ENCODE data around the gene DTNA. TPM values are rescaled to one million over a fixed set of nuclear protein-coding genes. Genes with fewer than 3 reads are reported as not detected.

Gene DTNA
- total RNA-seq = not detected
- polyA plus RNA-seq (2013, experiment 1 of 2) = 0.45 TPM
- polyA plus RNA-seq (2013, experiment 2 of 2) = 1.8 TPM
- total RNA-seq = 0 to 0.59 (median 0) reads per million in 172 experiments

DNA sequence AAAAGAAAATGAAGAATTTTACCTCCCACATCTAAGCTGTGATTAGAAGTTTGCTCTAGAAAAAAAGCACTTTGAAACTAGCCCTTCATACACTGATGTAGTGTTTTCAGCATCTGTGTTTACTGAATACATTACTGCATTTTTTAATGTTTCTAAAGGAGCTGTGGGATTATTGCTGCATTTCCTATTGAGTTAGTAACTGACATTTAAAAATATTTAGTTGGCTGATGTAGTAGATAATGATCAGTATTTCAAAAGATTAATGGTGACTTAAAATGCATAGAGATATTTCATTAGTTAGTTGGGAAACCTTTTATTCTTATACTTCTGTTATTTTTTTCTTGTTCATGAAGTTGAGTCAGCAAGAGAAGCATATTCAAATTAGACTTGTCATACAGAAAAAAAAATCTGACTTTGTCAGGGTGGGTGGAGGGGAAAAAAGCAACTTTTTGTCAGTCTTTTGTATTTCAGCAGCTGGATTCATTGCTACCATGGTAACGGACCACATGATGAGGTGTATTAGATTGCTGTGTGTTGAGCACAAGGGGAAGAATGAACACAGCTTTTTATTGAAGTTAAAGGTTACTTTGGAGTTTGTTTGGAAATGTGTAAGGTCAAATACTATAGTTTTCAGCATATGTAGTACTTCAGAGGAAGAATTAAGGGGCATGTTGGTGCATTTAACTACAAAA is at the start of gene DTNA:
TSS of gene DTNA (plus strand) at position 549 of the 692 bp plus-strand sequence. CDS start 45,679 bp downstream, outside the sequence.
- no peak within 1 kb of the TSS for H3K4me3 ChIP-seq (ENCODE audit: low read length)
- H3K27ac Mint-ChIP-seq = no peak within 1 kb of the TSS

DNA sequence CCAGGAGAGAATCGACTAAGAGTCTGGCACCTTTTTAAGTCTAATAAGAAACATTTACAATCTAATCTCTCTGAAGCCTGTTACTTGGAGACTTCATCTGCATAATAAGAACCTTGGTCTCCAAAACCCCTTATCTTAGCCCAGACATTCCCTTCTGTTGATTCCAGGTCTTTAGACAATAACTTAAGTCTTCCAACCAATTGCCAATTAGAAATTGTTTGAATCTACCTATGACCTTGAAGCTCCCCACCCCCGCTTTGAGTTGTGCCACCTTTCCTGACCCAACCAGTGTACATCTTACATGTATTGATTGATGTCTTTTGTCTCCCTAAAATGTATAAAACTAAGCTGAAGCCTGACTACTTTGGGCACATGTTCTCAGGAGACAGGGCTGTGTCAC is 49.5 kb upstream of the DTNA start:
- Mint-ChIP-seq H3K4me1 (ENCODE audit: low read depth) (no peaks in the 10 kb centered on the region), H3K4me3 (no peak overlapping the region), H3K9me3 (no peaks in the 10 kb centered on the region), H3K27ac (no peak overlapping the region), H3K27me3 (peaks cover 20% of the 10 kb centered on the region), H3K36me3 (ENCODE audit: low read depth) (no peaks in the 10 kb centered on the region)
- ChIA-PET CTCF (interaction anchor here (1.1 kb wide), 1 partner anchor 25 kb away, joined by 3 read pairs; no protein-coding TSS in a partner anchor), POLR2A (no interaction called here)
- no peak overlapping the region for H3K4me3 ChIP-seq (ENCODE audit: low read length)
- intact Hi-C loops (cut with DNase I, micrococcal nuclease) = no loop called here
- DNase-seq = no peak
- TF ChIP-seq, protein P1, sequence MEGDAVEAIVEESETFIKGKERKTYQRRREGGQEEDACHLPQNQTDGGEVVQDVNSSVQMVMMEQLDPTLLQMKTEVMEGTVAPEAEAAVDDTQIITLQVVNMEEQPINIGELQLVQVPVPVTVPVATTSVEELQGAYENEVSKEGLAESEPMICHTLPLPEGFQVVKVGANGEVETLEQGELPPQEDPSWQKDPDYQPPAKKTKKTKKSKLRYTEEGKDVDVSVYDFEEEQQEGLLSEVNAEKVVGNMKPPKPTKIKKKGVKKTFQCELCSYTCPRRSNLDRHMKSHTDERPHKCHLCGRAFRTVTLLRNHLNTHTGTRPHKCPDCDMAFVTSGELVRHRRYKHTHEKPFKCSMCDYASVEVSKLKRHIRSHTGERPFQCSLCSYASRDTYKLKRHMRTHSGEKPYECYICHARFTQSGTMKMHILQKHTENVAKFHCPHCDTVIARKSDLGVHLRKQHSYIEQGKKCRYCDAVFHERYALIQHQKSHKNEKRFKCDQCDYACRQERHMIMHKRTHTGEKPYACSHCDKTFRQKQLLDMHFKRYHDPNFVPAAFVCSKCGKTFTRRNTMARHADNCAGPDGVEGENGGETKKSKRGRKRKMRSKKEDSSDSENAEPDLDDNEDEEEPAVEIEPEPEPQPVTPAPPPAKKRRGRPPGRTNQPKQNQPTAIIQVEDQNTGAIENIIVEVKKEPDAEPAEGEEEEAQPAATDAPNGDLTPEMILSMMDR (IDR thresholded peaks at IDR 0.05) = no peak
- no peaks in the 10 kb centered on the region for H3K9me3 ChIP-seq (ENCODE audit: control insufficient read depth in 1 of 2, insufficient read depth in 1 of 2, low read length in 2 of 2)
- H3K27me3 ChIP-seq (ENCODE audit: control insufficient read depth in 1 of 2, insufficient read depth in 2 of 2, low read length in 2 of 2) = no peaks in the 10 kb centered on the region
- H3K27ac ChIP-seq (ENCODE audit: low read depth in 1 of 2, low read length in 2 of 2) = no peak overlapping the region
- H3K4me1 ChIP-seq (ENCODE audit: insufficient read depth, low read length) = no peaks in the 10 kb centered on the region
- ATAC-seq (ENCODE audit: poor library complexity) = no peak
- H3K36me3 ChIP-seq (ENCODE audit: insufficient read depth, low read length) = no peaks in the 10 kb centered on the region

More for the DNA sequence above, at the start of gene DTNA:
- no peaks in the 10 kb centered on the region for H3K36me3 ChIP-seq (ENCODE audit: insufficient read depth, low read length)
- no peaks in the 10 kb centered on the region for H3K4me1 Mint-ChIP-seq (ENCODE audit: low read depth)
- H3K9me3 Mint-ChIP-seq = peaks cover 4% of the 10 kb centered on the region
- H3K27me3 Mint-ChIP-seq = peaks cover 20% of the 10 kb centered on the region
- no peak within 1 kb of the TSS for H3K27ac ChIP-seq (ENCODE audit: low read depth in 1 of 2, low read length in 2 of 2)
- H3K27me3 ChIP-seq (ENCODE audit: control insufficient read depth in 1 of 2, insufficient read depth in 2 of 2, low read length in 2 of 2) = no peaks in the 10 kb centered on the region
- no peaks in the 10 kb centered on the region for H3K9me3 ChIP-seq (ENCODE audit: control insufficient read depth in 1 of 2, insufficient read depth in 1 of 2, low read length in 2 of 2)
- TF ChIP-seq, protein P1 (IDR thresholded peaks at IDR 0.05) = no peak
- POLR2A ChIA-PET = no interaction called here
- H3K36me3 Mint-ChIP-seq (ENCODE audit: low read depth) = no peaks in the 10 kb centered on the region
- H3K4me3 Mint-ChIP-seq = no peak within 1 kb of the TSS
- DNase-seq (peak in 2 of 14 experiments; percentile 35 to 36), ATAC-seq (ENCODE audit: poor library complexity) (no peak)
- intact Hi-C loops (cut with DNase I, micrococcal nuclease) = no loop called here
- CTCF ChIA-PET = no interaction called here
- H3K4me1 ChIP-seq (ENCODE audit: insufficient read depth, low read length) = no peaks in the 10 kb centered on the region

- Histone ChIP-seq H3K27ac (ENCODE audit: low read depth in 1 of 2, low read length in 2 of 2) (no peak overlapping the region), H3K36me3 (ENCODE audit: insufficient read depth, low read length) (no peaks in the 10 kb centered on the region), H3K4me1 (ENCODE audit: insufficient read depth, low read length) (no peaks in the 10 kb centered on the region), H3K9me3 (ENCODE audit: control insufficient read depth in 1 of 2, insufficient read depth in 1 of 2, low read length in 2 of 2) (no peaks in the 10 kb centered on the region), H3K27me3 (ENCODE audit: control insufficient read depth in 1 of 2, insufficient read depth in 2 of 2, low read length in 2 of 2) (no peaks in the 10 kb centered on the region), H3K4me3 (ENCODE audit: low read length) (no peak overlapping the region)
- ChIA-PET POLR2A (no interaction called here), CTCF (interaction anchor here (0.7 to 1.1 kb wide), 3 partner anchors 15 to 33 kb away, joined by 3 to 4 read pairs (median 3); no protein-coding TSS in a partner anchor)
- TF ChIP-seq, protein P1 (IDR thresholded peaks at IDR 0.05) = peak; percentile 65
- Mint-ChIP-seq H3K4me3 (no peak overlapping the region), H3K27ac (no peak overlapping the region), H3K9me3 (no peaks in the 10 kb centered on the region), H3K4me1 (ENCODE audit: low read depth) (no peaks in the 10 kb centered on the region), H3K36me3 (ENCODE audit: low read depth) (no peaks in the 10 kb centered on the region), H3K27me3 (peaks cover 20% of the 10 kb centered on the region)
- intact Hi-C loops (cut with DNase I, micrococcal nuclease) = no loop called here
- DNase-seq = peak in 3 of 14 experiments; percentile 9 to 22 (median 20)
- ATAC-seq (ENCODE audit: poor library complexity) = no peak
Measured at GRCh38 chr18:34661464-34662087, 48.5 kb upstream of the DTNA start.

Measured in CD4-positive, alpha-beta T cell (primary cell).